ENCODE data around the gene CLK2. TPM values are rescaled to one million over a fixed set of nuclear protein-coding genes. Genes with fewer than 3 reads are reported as not detected.
"Not testable (repeated sequence)": the region's sequence is repeated elsewhere in the genome, so short reads cannot be mapped to it uniquely, and the experiment has no call there.

The CLK2 gene
- total RNA-seq, 4 donors from 2014 or later: 17.6 to 32.0 (median 25.3) TPM

DNA sequence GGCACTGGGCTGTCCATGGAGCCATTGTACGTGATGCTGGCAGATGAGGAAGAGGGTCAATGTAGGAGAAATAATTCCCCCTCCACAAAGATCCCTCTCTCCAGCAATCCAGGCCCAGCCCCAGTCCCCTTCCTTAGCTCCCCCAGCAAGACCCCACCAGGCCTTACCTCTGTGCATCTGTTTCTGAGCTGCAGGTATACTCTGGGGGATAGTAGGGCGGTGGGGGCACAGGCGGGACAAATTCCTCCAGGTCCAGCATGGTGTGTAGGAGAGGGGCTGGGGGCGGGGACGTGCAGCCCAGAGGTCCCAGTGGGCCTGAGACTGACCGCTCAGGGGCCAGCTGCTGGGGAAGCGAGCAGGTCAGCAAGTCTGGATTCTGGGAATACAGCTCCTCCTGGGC, 21.7 kb downstream of the CLK2 start:
- Histone ChIP-seq H3K36me3 (peaks cover 10 to 31% (median 21%) of the 10 kb centered on the region in 4 donors), H3K9me3 (no peaks in the 10 kb centered on the region), H3K27me3 (no peaks in the 10 kb centered on the region), H3K4me1 (peaks cover 32 to 58% (median 45%) of the 10 kb centered on the region in 4 donors), H3K4me3 (no peak overlapping the region), H3K27ac (replicated peaks in 1 of 4) (peak overlapping the region in 3 of 4 donors; percentile 62 to 69 (median 68))
- WGBS: 72% methylated on average over 7 of the region's 7 CpGs
- intact Hi-C loops (cut with DNase I): loop anchor here (2.0 kb wide), 2 partner anchors 73 to 341 kb away; no protein-coding TSS in a partner anchor
- TF ChIP-seq EP300 (IDR thresholded peaks at IDR 0.05) (no peak), POLR2A (IDR thresholded peaks at IDR 0.05; ENCODE audit: low read depth) (no peak), POLR2AphosphoS5 (IDR thresholded peaks at IDR 0.05) (no peak)
- TF ChIP-seq, protein P1, sequence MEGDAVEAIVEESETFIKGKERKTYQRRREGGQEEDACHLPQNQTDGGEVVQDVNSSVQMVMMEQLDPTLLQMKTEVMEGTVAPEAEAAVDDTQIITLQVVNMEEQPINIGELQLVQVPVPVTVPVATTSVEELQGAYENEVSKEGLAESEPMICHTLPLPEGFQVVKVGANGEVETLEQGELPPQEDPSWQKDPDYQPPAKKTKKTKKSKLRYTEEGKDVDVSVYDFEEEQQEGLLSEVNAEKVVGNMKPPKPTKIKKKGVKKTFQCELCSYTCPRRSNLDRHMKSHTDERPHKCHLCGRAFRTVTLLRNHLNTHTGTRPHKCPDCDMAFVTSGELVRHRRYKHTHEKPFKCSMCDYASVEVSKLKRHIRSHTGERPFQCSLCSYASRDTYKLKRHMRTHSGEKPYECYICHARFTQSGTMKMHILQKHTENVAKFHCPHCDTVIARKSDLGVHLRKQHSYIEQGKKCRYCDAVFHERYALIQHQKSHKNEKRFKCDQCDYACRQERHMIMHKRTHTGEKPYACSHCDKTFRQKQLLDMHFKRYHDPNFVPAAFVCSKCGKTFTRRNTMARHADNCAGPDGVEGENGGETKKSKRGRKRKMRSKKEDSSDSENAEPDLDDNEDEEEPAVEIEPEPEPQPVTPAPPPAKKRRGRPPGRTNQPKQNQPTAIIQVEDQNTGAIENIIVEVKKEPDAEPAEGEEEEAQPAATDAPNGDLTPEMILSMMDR (IDR thresholded peaks at IDR 0.05): no peak
- DNase-seq (ENCODE audit: extremely low spot score): no peak

DNA sequence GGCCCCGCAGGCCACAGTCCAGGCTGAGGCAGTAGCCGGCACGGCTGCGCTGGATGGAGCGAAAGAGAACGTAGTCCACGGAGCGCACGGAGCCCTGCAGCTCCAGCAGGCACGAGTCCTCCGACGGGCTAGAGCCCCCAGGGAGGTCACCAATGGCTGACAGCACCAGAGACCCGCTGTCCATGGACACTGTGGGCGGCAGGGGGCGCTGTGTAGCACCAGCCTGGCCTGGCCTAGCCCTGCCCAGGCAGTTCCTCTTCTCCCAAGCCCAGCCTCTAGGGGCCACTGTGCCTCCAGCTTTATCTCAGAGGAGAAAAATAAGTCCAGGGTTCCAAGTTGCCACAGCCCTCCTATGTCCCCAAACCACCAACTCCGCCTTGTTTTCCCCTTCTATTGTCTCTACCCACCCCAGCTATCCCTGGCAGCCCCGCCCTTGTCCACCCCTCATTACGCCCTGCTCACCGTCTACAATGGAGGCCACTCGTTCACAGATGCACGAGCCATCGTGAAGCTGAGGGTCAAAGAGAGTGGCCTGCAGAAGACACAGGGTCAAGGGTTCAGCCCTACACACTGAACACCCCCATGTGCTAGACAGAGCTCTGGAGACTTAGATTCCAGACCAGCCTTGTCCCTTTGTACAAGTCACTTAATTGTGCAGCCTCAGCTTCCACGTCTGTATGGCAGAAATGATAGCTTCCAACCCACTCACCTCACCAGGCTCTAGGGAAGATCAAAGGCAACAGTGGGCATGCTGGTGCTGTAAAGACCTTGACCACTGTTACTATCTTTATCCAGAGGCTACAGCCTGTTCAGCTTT, 22.5 kb downstream of the CLK2 start:
- Histone ChIP-seq H3K36me3 (peaks cover 10 to 33% (median 19%) of the 10 kb centered on the region in 4 donors), H3K9me3 (no peaks in the 10 kb centered on the region), H3K4me1 (peaks cover 25 to 51% (median 38%) of the 10 kb centered on the region in 4 donors), H3K27me3 (no peaks in the 10 kb centered on the region), H3K27ac (replicated peaks in 1 of 4) (peak overlapping the region; percentile 62 to 69 (median 67)), H3K4me3 (peak overlapping the region; percentile 30 to 37 (median 34))
- WGBS: 31% methylated on average over 5 of the region's 23 CpGs
- intact Hi-C loops (cut with DNase I): loop anchor here (2.0 kb wide), 2 partner anchors 74 to 342 kb away; no protein-coding TSS in a partner anchor
- TF ChIP-seq POLR2AphosphoS5 (IDR thresholded peaks at IDR 0.05) (peak; percentile 49 to 82), EP300 (IDR thresholded peaks at IDR 0.05) (no peak), POLR2A (IDR thresholded peaks at IDR 0.05; ENCODE audit: low read depth) (no peak)
- TF ChIP-seq, protein P1 (IDR thresholded peaks at IDR 0.05): peak; percentile 98 to 100 (median 99)
- DNase-seq (ENCODE audit: extremely low spot score): peak; percentile 97

DNA sequence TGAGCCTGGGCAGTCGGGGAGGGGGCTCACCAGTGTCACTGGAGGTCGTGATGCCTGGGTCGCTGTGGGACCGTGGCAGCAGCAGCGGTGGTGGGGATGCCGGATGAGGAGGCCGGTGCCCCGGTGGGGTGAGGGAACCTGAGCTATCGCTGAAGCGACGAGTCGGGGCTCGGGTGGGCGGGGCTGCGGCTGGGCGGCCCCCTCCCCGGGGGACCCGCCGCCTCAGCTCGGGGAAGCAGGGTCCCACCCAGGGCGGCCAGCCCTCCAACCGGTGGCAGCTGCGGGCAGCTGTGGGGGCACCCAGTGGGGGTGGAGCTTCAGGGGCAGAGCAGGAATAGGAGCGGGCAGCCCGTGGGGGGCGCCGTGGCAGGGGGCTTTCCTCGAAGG, 23.1 kb downstream of the CLK2 start:
- DNase-seq (ENCODE audit: extremely low spot score): no peak
- no peak for TF ChIP-seq POLR2AphosphoS5 (IDR thresholded peaks at IDR 0.05)
- TF ChIP-seq, protein P1 (IDR thresholded peaks at IDR 0.05): no peak
- TF ChIP-seq EP300 (IDR thresholded peaks at IDR 0.05): no peak
- no peak for TF ChIP-seq POLR2A (IDR thresholded peaks at IDR 0.05; ENCODE audit: low read depth)
- 13% methylated on average over 3 of the region's 28 CpGs for WGBS
- intact Hi-C loops (cut with DNase I): loop anchor here (2.0 kb wide), 2 partner anchors 75 to 343 kb away; no protein-coding TSS in a partner anchor
- peak overlapping the region in 3 of 4 donors; percentile 62 to 69 (median 66) for H3K27ac ChIP-seq (replicated peaks in 1 of 4)
- H3K4me1 ChIP-seq: peaks cover 25 to 51% (median 38%) of the 10 kb centered on the region in 4 donors
- peak overlapping the region; percentile 30 to 37 (median 34) for H3K4me3 ChIP-seq
- peaks cover 10 to 33% (median 19%) of the 10 kb centered on the region in 4 donors for H3K36me3 ChIP-seq
- H3K27me3 ChIP-seq: no peaks in the 10 kb centered on the region
- H3K9me3 ChIP-seq: no peaks in the 10 kb centered on the region

DNA sequence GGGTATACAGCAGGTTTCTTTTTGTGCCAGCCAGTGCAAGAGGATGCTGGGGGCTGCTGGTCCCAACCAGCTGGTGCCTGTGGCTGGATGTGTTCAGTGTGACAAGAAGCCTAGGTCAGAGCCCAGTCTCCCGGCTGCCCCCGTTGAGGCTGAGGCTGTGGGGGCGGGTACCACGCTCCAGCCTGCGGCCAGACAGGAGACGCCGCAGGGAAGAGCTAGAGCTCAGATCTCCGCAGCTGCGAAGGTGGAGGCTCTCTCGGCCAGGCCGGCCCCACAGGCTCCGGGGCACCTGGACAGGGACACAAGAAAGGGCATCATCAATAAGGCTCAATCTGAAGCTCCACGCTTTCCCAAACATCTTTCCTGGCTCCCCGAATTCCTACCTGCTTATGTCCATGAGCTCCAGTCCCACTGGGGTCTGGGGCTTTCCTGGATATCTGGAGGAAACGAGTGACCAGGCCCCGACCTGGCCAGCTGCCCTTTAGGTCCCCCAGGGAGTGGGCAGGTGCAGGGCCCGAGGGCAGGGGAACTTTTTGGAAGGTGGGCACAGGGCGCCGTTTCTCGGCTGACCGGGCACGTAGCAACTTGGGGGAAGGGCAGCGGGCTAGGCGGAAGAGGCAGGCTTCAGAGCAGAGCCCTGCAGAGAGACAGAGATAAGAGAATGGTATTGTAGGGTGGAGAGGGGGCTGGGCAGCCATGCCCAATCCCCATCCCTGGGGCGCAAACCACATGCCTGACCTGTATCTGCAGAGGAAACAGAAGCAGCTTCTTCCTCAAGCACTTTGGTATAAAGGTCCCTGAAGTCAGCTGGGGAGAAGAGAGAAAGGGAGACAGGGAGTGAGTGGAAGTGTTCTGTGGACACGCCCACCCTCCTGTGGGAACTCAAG, 25.4 kb downstream of the CLK2 start:
- intact Hi-C loops (cut with DNase I): no loop called here

DNA sequence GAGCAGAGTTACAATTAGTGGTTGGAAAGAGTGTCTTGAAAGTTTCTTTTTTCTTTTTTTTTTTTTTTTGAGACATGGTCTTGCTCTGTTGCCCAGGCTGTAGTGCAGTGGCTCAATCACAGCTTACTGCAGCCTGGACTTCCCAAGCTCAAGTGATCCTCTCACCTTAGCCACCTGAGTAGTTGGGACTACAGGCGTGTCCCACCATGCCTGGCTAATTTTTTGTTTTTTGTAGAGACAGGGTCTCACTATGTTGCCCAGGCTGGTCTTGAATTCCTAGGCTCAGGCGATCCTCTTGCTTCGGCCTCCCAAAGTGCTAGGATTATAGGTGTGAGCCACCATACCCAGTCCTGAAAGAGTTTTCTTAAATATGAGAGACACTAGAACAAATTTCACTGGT, 26.5 kb downstream of the CLK2 start:
- H3K9me3 ChIP-seq; intact Hi-C loops (cut with DNase I); H3K27ac ChIP-seq (replicated peaks in 1 of 4); DNase-seq (ENCODE audit: extremely low spot score); H3K4me3 ChIP-seq; H3K27me3 ChIP-seq: not testable (repeated sequence)
- H3K4me1 ChIP-seq: peaks cover 17 to 45% (median 44%) of the 10 kb centered on the region in 4 donors
- 95% methylated on average over 3 of the region's 3 CpGs for WGBS
- peaks cover 10 to 33% (median 19%) of the 10 kb centered on the region in 4 donors for H3K36me3 ChIP-seq

More for the DNA sequence above, 25.4 kb downstream of the CLK2 start:
- peaks cover 10 to 33% (median 19%) of the 10 kb centered on the region in 4 donors for H3K36me3 ChIP-seq
- H3K4me3 ChIP-seq: no peak overlapping the region
- no peak for TF ChIP-seq POLR2A (IDR thresholded peaks at IDR 0.05; ENCODE audit: low read depth)
- no peak for TF ChIP-seq EP300 (IDR thresholded peaks at IDR 0.05)
- TF ChIP-seq POLR2AphosphoS5 (IDR thresholded peaks at IDR 0.05): no peak
- TF ChIP-seq, protein P1 (IDR thresholded peaks at IDR 0.05): no peak
- DNase-seq (ENCODE audit: extremely low spot score): no peak
- 88% methylated on average over 26 of the region's 26 CpGs for WGBS
- H3K4me1 ChIP-seq: peaks cover 17 to 44% (median 33%) of the 10 kb centered on the region in 4 donors
- H3K9me3 ChIP-seq: peaks cover 0 to 3% (median 0%) of the 10 kb centered on the region in 4 donors
- H3K27ac ChIP-seq (replicated peaks in 1 of 4): no peak overlapping the region
- peaks cover 0 to 4% (median 0%) of the 10 kb centered on the region in 4 donors for H3K27me3 ChIP-seq

Measured in esophagus muscularis mucosa (tissue), 4 donors.